OCI-LY7 (cell line): ENCODE data around the gene CEP170B. TPM values are rescaled to one million over a fixed set of nuclear protein-coding genes. Genes with fewer than 3 reads are reported as not detected.

Experiments
- BruUV-seq: library from RNA; stranded (reverse); fragments of 400-500 nt; replicated peaks from 2 replicates; lab custom pipeline; 2021; lab: Mats Ljungman, UMichigan
- CTCF ChIA-PET: fragments of 300-600 bp; sonication (Branson Sonifier 250); formaldehyde crosslinking; loops from one replicate; lab custom pipeline; 2022; ENCODE audit warnings: antibody characterized with exemption; ENCODE audit not compliant: unreplicated experiment; lab: Charles Lee
- POLR2A ChIA-PET: fragments of 300-600 bp; sonication (Branson Sonifier 250); formaldehyde crosslinking; loops from one replicate; lab custom pipeline; 2022; ENCODE audit warnings: antibody characterized with exemption; lab: Charles Lee
- DNase-seq: peaks from one replicate; pipeline ENCODE4 v3.0.0-alpha.2; 2015; ENCODE audit warnings: low spot score
- H2AFZ ChIP-seq: fragments of 200-600 bp; sonication (generic), shearing (Covaris generic); 2 replicates; pipeline ENCODE4 v1.6.1; 2014; ENCODE audit warnings: mild to moderate bottlenecking, antibody characterized with exemption, low read length, moderate library complexity
- H3K27ac ChIP-seq: fragments of 200-600 bp; sonication (generic); 2 replicates; pipeline ENCODE4 v1.5.1; 2014; ENCODE audit warnings: mixed run types, low read depth, mild to moderate bottlenecking, moderate library complexity, low read length, inconsistent platforms; ENCODE audit not compliant: poor library complexity, severe bottlenecking
- H3K36me3 ChIP-seq: fragments of 200-600 bp; sonication (generic); 2 replicates; pipeline ENCODE4 v1.6.1; 2014; ENCODE audit warnings: mild to moderate bottlenecking, antibody characterized with exemption, low read length, moderate library complexity, mixed read lengths; ENCODE audit not compliant: insufficient read depth
- H3K4me1 ChIP-seq: fragments of 200-600 bp; sonication (generic); 2 replicates; pipeline ENCODE4 v1.5.1; 2014; ENCODE audit warnings: mild to moderate bottlenecking, low read length; ENCODE audit not compliant: insufficient read depth, poor library complexity, severe bottlenecking
- H3K4me2 ChIP-seq: fragments of 200-600 bp; sonication (generic); 2 replicates; pipeline ENCODE4 v1.6.1; 2014; ENCODE audit warnings: mild to moderate bottlenecking, low read length
- H3K4me3 ChIP-seq: fragments of 200-600 bp; sonication (generic); 2 replicates; pipeline ENCODE4 v1.5.1; 2014; ENCODE audit warnings: mild to moderate bottlenecking, low read depth, low read length; ENCODE audit not compliant: poor library complexity, severe bottlenecking
- H3K79me2 ChIP-seq: fragments of 200-600 bp; sonication (generic); 2 replicates; pipeline ENCODE4 v1.6.1; 2016; ENCODE audit warnings: low read depth, mild to moderate bottlenecking, low read length, moderate library complexity, mixed read lengths; ENCODE audit not compliant: insufficient read depth
- H3K9me2 ChIP-seq: fragments of 200-600 bp; sonication (generic); 2 replicates; pipeline ENCODE4 v1.6.1; 2016; ENCODE audit warnings: mild to moderate bottlenecking, low read length, mixed read lengths; ENCODE audit not compliant: insufficient read depth
- H3K9me3 ChIP-seq: fragments of 200-600 bp; sonication (generic); 2 replicates; pipeline ENCODE4 v1.6.1; 2014; ENCODE audit warnings: mild to moderate bottlenecking, mixed run types, low read length, mixed read lengths
- H4K20me1 ChIP-seq: fragments of 200-600 bp; sonication (generic); 2 replicates; pipeline ENCODE4 v1.6.1; 2014; ENCODE audit warnings: mild to moderate bottlenecking, antibody characterized with exemption, low read length, moderate library complexity, mixed read lengths; ENCODE audit not compliant: insufficient read depth
- EZH2phosphoT487 ChIP-seq: fragments of 200-600 bp; sonication (generic); IDR thresholded peaks from 2 replicates; pipeline ENCODE4 v1.6.1; 2018; ENCODE audit warnings: low read depth, borderline replicate concordance, mild to moderate bottlenecking, mixed run types, antibody characterized with exemption, low read length, moderate library complexity, mixed read lengths
- intact Hi-C: fragments of 100-400 bp; cut with micrococcal nuclease; formaldehyde crosslinking; loops from one replicate; pipeline ENCODE4 v1.10.0; 2022; ENCODE audit not compliant: unreplicated experiment
- total RNA-seq, 2 experiments: library from RNA; depleted of rRNA in 1 of 2; stranded (reverse); fragments of >200 nt in 1 of 2; shearing (Covaris generic) in 1 of 2; gene quantifications; 2 replicates each; pipeline ENCODE4 v1.2.3, GENCODE V29; 2014 to 2022
- TF ChIP-seq, protein P1 (sequence below): fragments of 200-600 bp; sonication (generic); conservative IDR thresholded peaks from 2 replicates; pipeline ENCODE4 v1.5.1; 2014; ENCODE audit warnings: mild to moderate bottlenecking, antibody characterized with exemption, low read length, moderate library complexity, mixed read lengths

Gene CEP170B
- total RNA-seq, 2 experiments from 2014 or later = 0.10 to 0.16 TPM

DNA sequence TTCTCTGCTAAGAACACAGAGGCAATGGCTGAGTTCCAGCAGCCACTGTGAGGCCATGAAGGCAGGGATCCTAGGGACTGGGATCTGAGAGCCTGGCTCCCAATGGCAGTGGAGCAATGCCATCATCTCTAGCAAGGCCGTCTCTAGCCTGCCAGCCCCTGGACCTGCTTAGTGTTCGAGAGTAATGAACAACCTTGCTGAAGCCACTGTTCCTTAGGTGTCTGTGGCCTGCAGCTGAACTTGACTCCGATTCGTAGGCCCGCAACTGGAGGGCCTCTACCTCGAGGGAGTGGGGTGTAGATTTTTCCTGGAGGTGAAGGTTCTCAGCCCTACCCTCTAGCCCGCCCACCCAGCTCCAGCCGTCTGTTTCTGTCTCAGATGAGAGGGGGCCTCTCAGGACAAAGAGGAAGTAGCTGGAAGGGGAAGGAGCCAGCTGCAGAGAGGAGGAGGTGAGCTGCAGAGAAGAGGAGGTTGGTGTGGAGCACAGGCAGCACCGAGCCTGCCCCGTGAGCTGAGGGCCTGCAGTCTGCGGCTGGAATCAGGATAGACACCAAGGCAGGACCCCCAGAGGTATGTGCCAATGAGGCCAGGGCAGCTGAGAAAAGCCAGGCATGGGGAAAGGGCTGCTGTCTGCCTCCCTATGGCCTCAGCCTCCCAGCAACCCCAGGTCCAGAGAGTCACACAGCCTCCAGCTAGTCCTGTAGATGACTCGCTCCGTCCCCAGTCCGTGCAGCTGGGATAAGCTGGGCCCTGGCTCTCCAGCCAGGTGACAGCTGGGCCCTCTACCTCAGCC is 59.5 kb downstream of the CEP170B start, which contains the start of gene PLD4:
TSS of gene PLD4 (plus strand) at position 459 of the 793 bp plus-strand sequence. CDS start 2,262 bp downstream, outside the sequence.
- CTCF ChIA-PET = no interaction called here

DNA sequence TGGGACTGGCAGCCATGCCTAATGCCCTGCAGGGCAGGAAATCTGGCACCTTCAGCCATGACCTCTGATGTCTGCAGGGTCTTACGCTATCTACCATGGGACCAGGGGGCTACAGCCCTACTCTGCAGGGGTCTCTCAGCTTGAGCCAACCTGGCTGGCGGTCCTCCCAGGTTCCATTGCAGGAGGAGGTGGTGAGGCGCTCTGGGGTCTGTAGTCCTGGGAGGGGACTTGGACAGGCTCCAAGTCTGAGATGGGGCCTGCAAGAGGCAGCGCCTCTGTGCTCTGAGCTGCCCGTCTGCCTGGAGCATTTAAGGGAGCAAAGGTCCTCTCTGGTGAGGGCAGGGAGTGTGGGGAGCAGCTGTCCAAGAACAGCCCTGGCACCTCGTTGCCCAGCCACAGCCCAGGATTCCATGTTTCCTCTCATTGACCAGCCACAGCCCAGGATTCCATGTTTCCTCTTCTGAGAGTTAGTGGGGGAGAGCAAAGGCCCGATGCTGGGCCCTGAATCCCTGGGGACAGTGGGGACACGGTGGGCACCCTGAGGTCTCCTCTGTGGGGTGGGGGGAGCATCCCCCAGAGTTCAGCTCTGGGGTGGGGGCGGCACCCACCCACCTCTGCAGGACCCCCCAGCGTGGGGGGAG is 60.3 kb downstream of the CEP170B start:
- Histone ChIP-seq H3K4me3 (peak overlapping the region; percentile 16), H2AFZ (no peak overlapping the region), H3K27ac (no peak overlapping the region), H3K4me1 (peaks cover 45% of the 10 kb centered on the region), H3K9me3 (0 out of 2 replicates have a peak, but pooled peaks cover 7% of the 10 kb centered on the region), H3K36me3 (no peaks in the 10 kb centered on the region), H3K9me2 (no peaks in the 10 kb centered on the region), H4K20me1 (0 out of 2 replicates have a peak, but pooled peaks cover 4% of the 10 kb centered on the region), H3K4me2 (peak overlapping the region; percentile 84), H3K79me2 (no peaks in the 10 kb centered on the region)
- DNase-seq = no peak
- no peak for TF ChIP-seq EZH2phosphoT487
- TF ChIP-seq, protein P1, sequence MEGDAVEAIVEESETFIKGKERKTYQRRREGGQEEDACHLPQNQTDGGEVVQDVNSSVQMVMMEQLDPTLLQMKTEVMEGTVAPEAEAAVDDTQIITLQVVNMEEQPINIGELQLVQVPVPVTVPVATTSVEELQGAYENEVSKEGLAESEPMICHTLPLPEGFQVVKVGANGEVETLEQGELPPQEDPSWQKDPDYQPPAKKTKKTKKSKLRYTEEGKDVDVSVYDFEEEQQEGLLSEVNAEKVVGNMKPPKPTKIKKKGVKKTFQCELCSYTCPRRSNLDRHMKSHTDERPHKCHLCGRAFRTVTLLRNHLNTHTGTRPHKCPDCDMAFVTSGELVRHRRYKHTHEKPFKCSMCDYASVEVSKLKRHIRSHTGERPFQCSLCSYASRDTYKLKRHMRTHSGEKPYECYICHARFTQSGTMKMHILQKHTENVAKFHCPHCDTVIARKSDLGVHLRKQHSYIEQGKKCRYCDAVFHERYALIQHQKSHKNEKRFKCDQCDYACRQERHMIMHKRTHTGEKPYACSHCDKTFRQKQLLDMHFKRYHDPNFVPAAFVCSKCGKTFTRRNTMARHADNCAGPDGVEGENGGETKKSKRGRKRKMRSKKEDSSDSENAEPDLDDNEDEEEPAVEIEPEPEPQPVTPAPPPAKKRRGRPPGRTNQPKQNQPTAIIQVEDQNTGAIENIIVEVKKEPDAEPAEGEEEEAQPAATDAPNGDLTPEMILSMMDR = no peak
- ChIA-PET POLR2A (no interaction called here), CTCF (no interaction called here)
- intact Hi-C loops = no loop called here
- no TSS peak for BruUV-seq

More for the DNA sequence above, 59.5 kb downstream of the CEP170B start, which contains the start of gene PLD4:
- intact Hi-C loops = no loop called here
- Histone ChIP-seq H4K20me1 (0 out of 2 replicates have a peak, but pooled peaks cover 4% of the 10 kb centered on the region), H3K4me3 (peak within 1 kb of the TSS; percentile 16), H3K4me1 (peaks cover 45% of the 10 kb centered on the region), H3K9me3 (0 out of 2 replicates have a peak, but pooled peaks cover 7% of the 10 kb centered on the region), H3K27ac (no peak within 1 kb of the TSS), H2AFZ (no peak within 1 kb of the TSS), H3K36me3 (no peaks in the 10 kb centered on the region), H3K79me2 (no peaks in the 10 kb centered on the region), H3K9me2 (no peaks in the 10 kb centered on the region), H3K4me2 (peak within 1 kb of the TSS; percentile 84)
- TF ChIP-seq EZH2phosphoT487 = no peak
- TF ChIP-seq, protein P1 = no peak
- peak; percentile 53 for DNase-seq
- POLR2A ChIA-PET = no interaction called here
- no TSS peak for BruUV-seq
